ENCODE measurements around the gene SLC24A3.

- TF ChIP-seq EZH2 (IDR thresholded peaks at IDR 0.05; ENCODE audit: low read depth, unreplicated experiment) (no peak), ZNF331 (CRISPR knock-in tag; IDR thresholded peaks at IDR 0.05; ENCODE audit: low read depth) (no peak), POLR2AphosphoS5 (IDR thresholded peaks at IDR 0.05; ENCODE audit: low read depth) (no peak), ETS1 (IDR thresholded peaks at IDR 0.05) (no peak), EZH2phosphoT487 (IDR thresholded peaks at IDR 0.05; ENCODE audit: unreplicated experiment) (no peak), NANOG (IDR thresholded peaks at IDR 0.05; ENCODE audit: borderline replicate concordance) (no peak)
- TF ChIP-seq, protein P1, sequence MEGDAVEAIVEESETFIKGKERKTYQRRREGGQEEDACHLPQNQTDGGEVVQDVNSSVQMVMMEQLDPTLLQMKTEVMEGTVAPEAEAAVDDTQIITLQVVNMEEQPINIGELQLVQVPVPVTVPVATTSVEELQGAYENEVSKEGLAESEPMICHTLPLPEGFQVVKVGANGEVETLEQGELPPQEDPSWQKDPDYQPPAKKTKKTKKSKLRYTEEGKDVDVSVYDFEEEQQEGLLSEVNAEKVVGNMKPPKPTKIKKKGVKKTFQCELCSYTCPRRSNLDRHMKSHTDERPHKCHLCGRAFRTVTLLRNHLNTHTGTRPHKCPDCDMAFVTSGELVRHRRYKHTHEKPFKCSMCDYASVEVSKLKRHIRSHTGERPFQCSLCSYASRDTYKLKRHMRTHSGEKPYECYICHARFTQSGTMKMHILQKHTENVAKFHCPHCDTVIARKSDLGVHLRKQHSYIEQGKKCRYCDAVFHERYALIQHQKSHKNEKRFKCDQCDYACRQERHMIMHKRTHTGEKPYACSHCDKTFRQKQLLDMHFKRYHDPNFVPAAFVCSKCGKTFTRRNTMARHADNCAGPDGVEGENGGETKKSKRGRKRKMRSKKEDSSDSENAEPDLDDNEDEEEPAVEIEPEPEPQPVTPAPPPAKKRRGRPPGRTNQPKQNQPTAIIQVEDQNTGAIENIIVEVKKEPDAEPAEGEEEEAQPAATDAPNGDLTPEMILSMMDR (conservative IDR thresholded peaks at IDR 0.05; ENCODE audit: low read depth in 2 of 2), result peak in 1 of 2 experiments; percentile 35; a peak in 2 of 4 replicates
- TF ChIP-seq, protein P2, sequence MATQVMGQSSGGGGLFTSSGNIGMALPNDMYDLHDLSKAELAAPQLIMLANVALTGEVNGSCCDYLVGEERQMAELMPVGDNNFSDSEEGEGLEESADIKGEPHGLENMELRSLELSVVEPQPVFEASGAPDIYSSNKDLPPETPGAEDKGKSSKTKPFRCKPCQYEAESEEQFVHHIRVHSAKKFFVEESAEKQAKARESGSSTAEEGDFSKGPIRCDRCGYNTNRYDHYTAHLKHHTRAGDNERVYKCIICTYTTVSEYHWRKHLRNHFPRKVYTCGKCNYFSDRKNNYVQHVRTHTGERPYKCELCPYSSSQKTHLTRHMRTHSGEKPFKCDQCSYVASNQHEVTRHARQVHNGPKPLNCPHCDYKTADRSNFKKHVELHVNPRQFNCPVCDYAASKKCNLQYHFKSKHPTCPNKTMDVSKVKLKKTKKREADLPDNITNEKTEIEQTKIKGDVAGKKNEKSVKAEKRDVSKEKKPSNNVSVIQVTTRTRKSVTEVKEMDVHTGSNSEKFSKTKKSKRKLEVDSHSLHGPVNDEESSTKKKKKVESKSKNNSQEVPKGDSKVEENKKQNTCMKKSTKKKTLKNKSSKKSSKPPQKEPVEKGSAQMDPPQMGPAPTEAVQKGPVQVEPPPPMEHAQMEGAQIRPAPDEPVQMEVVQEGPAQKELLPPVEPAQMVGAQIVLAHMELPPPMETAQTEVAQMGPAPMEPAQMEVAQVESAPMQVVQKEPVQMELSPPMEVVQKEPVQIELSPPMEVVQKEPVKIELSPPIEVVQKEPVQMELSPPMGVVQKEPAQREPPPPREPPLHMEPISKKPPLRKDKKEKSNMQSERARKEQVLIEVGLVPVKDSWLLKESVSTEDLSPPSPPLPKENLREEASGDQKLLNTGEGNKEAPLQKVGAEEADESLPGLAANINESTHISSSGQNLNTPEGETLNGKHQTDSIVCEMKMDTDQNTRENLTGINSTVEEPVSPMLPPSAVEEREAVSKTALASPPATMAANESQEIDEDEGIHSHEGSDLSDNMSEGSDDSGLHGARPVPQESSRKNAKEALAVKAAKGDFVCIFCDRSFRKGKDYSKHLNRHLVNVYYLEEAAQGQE (IDR thresholded peaks at IDR 0.05; ENCODE audit: unreplicated experiment), result no peak
Measured at GRCh38 chr20:19462491-19462890, 250.0 kb downstream of the SLC24A3 start.
